ENCODE measurements around the gene RCHY1. TPM values are rescaled to one million over a fixed set of nuclear protein-coding genes. Genes with fewer than 3 reads are reported as not detected.
"Not testable (repeated sequence)": the region's sequence is repeated elsewhere in the genome, so short reads cannot be mapped to it uniquely, and the experiment has no call there.

The RCHY1 gene
- total RNA-seq, 1 experiment from 2014 or later: 7.1 TPM

DNA sequence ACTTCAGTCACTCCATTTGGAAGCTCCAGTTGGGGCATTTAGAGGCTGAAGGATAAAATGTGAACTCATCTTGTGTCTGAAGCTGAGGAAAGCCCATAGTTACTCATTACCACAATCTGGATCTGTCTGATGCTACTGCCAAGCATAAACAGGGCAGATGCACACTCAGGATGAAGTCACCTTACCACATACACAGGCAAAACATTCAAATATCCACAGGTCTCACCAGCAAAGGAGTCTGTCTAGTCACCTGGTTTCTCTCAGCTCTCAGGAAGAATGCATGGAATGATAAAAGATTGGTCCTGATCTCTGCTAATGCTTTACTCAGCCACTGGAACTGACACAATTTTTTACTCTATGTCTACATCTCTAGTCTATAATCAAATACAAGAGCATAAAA lies 28.6 kb upstream of the RCHY1 start:
- Histone ChIP-seq H3K27ac (no peak overlapping the region), H3K9me3 (ENCODE audit: insufficient read depth, low read depth) (no peaks in the 10 kb centered on the region), H3K9me2 (ENCODE audit: insufficient read depth) (no peaks in the 10 kb centered on the region), H3K27me3 (ENCODE audit: insufficient read depth, low read depth) (no peaks in the 10 kb centered on the region), H2AFZ (no peak overlapping the region), H3K79me2 (ENCODE audit: low read depth) (no peaks in the 10 kb centered on the region), H3F3A (ENCODE audit: insufficient read depth, low read depth) (no peaks in the 10 kb centered on the region), H3K4me1 (replicated peaks; ENCODE audit: insufficient read depth) (no peaks in the 10 kb centered on the region), H3K4me2 (no peak overlapping the region), H3K36me3 (ENCODE audit: low read depth) (no peaks in the 10 kb centered on the region), H4K20me1 (ENCODE audit: insufficient read depth) (no peaks in the 10 kb centered on the region), H3K4me3 (no peak overlapping the region)
- ChIA-PET POLR2A (ENCODE audit: unreplicated experiment) (interaction anchor here (0.7 kb wide), 1 partner anchor 182 kb away, joined by 5 read pairs; the partner anchor contains the start of gene USO1), CTCF (interaction anchor here (0.7 kb wide), 1 partner anchor 28 kb away, joined by 3 read pairs; no protein-coding TSS in a partner anchor)
- intact Hi-C loops (cut with micrococcal nuclease; ENCODE audit: unreplicated experiment): no loop called here
- DNase-seq: peak in 1 of 2 experiments; percentile 36
- no TSS peak for BruUV-seq (replicated peaks)
- TF ChIP-seq EZH2 (IDR thresholded peaks at IDR 0.05; ENCODE audit: low read depth) (no peak), CTCF (conservative IDR thresholded peaks at IDR 0.05) (no peak)

DNA sequence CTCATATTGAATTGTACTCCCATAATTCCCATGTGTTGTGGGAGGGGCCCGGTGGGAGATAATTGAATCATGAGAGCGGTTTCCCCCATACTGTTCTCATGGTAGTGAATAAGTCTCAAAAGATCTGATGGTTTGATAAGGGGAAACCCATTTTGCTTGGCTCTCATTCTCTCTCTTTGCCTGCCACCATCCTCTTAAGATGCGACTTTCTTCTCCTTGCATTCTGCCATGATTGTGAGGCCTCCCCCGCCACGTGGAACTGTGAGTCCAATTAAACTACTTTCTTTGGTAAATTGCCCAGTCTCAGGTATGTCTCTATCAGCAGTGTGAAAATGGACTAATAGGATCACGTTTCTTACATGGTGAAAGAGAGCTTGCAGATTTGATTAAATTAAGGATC lies 23.1 kb upstream of the RCHY1 start:
- H3K4me1 ChIP-seq (replicated peaks; ENCODE audit: insufficient read depth); H3K9me3 ChIP-seq (ENCODE audit: insufficient read depth, low read depth); H2AFZ ChIP-seq; H3K36me3 ChIP-seq (ENCODE audit: low read depth); H3K4me2 ChIP-seq; intact Hi-C loops (cut with micrococcal nuclease; ENCODE audit: unreplicated experiment); H3K79me2 ChIP-seq (ENCODE audit: low read depth); CTCF ChIA-PET; H3K27me3 ChIP-seq (ENCODE audit: insufficient read depth, low read depth); H3K27ac ChIP-seq; H3F3A ChIP-seq (ENCODE audit: insufficient read depth, low read depth); POLR2A ChIA-PET (ENCODE audit: unreplicated experiment); H3K9me2 ChIP-seq (ENCODE audit: insufficient read depth); DNase-seq; BruUV-seq (replicated peaks); H3K4me3 ChIP-seq; H4K20me1 ChIP-seq (ENCODE audit: insufficient read depth): not testable (repeated sequence)

DNA sequence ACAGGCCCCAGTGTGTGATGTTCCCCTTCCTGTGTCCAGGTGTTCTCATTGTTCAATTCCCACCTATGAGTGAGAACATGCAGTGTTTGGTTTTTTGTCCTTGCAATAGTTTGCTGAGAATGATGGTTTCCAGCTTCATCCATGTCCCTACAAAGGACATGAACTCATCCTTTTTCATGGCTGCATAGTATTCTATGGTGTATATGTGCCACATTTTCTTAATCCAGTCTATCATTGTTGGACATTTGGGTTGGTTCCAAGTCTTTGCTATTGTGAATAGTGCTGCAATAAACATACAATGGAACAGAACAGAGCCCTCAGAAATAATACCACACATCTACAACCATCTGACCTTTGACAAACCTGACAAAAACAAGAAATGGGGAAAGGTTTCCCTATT lies 19.7 kb upstream of the RCHY1 start:
- BruUV-seq (replicated peaks); intact Hi-C loops (cut with micrococcal nuclease; ENCODE audit: unreplicated experiment); H3K4me2 ChIP-seq; H3K9me2 ChIP-seq (ENCODE audit: insufficient read depth); H3K9me3 ChIP-seq (ENCODE audit: insufficient read depth, low read depth); H3K27ac ChIP-seq; CTCF ChIA-PET; H3K4me1 ChIP-seq (replicated peaks; ENCODE audit: insufficient read depth); H3K27me3 ChIP-seq (ENCODE audit: insufficient read depth, low read depth); H3F3A ChIP-seq (ENCODE audit: insufficient read depth, low read depth); H2AFZ ChIP-seq; DNase-seq; H4K20me1 ChIP-seq (ENCODE audit: insufficient read depth); H3K4me3 ChIP-seq; POLR2A ChIA-PET (ENCODE audit: unreplicated experiment); H3K36me3 ChIP-seq (ENCODE audit: low read depth); H3K79me2 ChIP-seq (ENCODE audit: low read depth): not testable (repeated sequence)

DNA sequence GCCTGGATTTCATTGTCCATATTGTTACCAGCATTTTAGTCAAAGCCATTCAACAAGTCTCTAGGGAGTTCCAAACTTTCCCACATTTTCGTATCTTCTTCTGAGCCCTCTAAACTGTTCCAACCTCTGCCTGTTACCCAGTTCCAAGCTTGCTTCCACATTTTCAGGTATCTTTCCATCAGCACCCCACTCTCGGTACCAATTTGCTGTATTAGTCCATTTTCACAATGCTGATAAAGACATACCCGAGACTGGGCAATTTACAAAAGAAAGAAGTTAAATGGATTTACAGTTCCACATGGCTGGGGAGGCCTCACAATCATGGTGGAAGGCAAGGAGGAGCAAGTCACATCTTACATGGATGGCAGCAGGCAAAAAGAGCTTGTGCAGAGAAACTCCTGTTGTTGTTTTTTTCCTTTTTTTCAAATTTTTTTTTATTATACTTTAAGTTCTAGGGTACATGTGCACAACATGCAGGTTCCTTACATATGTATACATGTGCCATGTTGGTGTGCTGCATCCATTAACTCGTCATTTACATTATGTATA lies 19.2 kb upstream of the RCHY1 start:
- H3K9me2 ChIP-seq (ENCODE audit: insufficient read depth); H3K4me1 ChIP-seq (replicated peaks; ENCODE audit: insufficient read depth); BruUV-seq (replicated peaks); H3K27ac ChIP-seq; H3K4me2 ChIP-seq; DNase-seq; intact Hi-C loops (cut with micrococcal nuclease; ENCODE audit: unreplicated experiment); H3K27me3 ChIP-seq (ENCODE audit: insufficient read depth, low read depth); H3K4me3 ChIP-seq; POLR2A ChIA-PET (ENCODE audit: unreplicated experiment); H3K9me3 ChIP-seq (ENCODE audit: insufficient read depth, low read depth); H2AFZ ChIP-seq; H3K36me3 ChIP-seq (ENCODE audit: low read depth); H3F3A ChIP-seq (ENCODE audit: insufficient read depth, low read depth); H4K20me1 ChIP-seq (ENCODE audit: insufficient read depth); CTCF ChIA-PET; H3K79me2 ChIP-seq (ENCODE audit: low read depth): not testable (repeated sequence)

- H3K9me3 ChIP-seq (ENCODE audit: insufficient read depth, low read depth); H3K4me3 ChIP-seq; H3K27me3 ChIP-seq (ENCODE audit: insufficient read depth, low read depth); H2AFZ ChIP-seq; H3K4me2 ChIP-seq; H3K4me1 ChIP-seq (replicated peaks; ENCODE audit: insufficient read depth); POLR2A ChIA-PET (ENCODE audit: unreplicated experiment); BruUV-seq (replicated peaks); intact Hi-C loops (cut with micrococcal nuclease; ENCODE audit: unreplicated experiment); H4K20me1 ChIP-seq (ENCODE audit: insufficient read depth); DNase-seq; H3K79me2 ChIP-seq (ENCODE audit: low read depth); H3K9me2 ChIP-seq (ENCODE audit: insufficient read depth); H3K36me3 ChIP-seq (ENCODE audit: low read depth); H3F3A ChIP-seq (ENCODE audit: insufficient read depth, low read depth); H3K27ac ChIP-seq: not testable (repeated sequence)
- CTCF ChIA-PET: interaction anchor here (0.6 kb wide), 1 partner anchor 363 kb away, joined by 4 read pairs; no protein-coding TSS in a partner anchor
Observed at GRCh38 chr4:75531536-75532143, 17.4 kb upstream of the RCHY1 start.

All from PC-9 (cell line).